ENCODE data around the gene LGALS1.

The LGALS1 gene

DNA sequence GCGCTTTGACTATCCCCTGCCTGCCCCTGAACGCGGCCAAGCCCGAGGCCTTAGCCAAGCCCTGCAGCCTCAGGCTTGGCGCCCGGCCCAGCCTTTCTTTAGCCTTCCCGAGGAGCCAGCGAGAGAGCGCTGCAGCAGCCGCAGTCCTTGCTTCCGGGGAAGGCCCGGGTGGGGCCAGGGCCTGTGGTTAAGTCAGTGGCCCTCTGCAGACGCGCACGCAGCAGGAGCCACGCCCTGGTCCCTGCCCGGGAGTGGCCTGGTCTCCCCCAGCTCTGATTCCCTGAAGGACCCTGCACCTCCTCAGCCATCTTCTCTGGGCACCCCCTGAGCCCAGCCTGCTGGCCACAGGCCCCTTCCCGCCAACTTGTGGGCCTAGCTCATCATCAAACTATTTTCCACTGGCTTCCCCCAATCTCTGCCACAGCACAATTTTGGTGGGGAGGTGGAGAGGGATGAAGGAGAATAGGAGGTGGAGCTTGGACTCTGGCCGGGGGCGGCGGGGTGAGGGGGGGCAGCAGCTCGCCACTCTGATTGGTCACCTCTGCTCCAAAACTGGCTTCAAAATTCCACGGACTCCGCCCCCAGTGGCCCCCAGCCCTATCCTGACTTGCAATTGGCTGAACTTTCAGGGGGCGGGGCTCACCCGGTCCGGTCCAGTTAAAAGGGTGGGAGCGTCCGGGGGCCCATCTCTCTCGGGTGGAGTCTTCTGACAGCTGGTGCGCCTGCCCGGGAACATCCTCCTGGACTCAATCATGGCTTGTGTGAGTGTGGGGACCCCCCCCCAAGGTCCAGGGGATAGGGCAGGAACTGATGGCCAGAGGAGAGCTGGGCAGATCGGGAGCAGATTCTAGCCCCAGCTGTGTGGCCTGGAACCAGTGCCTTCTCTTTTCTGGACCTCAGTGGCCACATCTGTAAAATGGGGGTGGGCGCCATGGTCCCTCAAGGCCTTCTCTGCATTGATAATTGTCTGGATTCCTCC, at the start of gene LGALS1:
Gene LGALS1 (plus strand): TSS at position 686 of the 979 bp plus-strand sequence. CDS start 67 bp downstream, at position 753.
- peak; percentile 97 for DNase-seq (ENCODE audit: low read depth)

DNA sequence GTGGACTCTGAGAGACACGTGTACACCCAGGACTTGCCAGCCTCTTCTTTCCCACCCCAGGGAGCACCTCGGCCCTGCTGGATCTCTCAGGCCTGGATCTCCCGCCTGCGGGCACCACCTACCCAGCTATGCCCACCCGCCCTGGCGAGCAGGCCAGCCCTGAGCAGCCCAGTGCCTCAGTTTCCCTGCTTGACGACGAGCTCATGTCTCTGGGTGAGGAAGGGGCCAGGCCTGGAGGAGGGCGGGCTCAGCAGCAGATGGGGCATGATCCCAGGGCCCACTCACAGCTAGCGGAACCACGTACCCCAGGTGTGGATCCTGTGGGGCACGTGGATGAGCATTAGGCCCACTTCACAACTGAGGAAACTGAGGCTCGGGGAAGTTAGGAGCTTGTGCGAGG, 49.7 kb upstream of the LGALS1 start:
- DNase-seq (ENCODE audit: low read depth): no peak

DNA sequence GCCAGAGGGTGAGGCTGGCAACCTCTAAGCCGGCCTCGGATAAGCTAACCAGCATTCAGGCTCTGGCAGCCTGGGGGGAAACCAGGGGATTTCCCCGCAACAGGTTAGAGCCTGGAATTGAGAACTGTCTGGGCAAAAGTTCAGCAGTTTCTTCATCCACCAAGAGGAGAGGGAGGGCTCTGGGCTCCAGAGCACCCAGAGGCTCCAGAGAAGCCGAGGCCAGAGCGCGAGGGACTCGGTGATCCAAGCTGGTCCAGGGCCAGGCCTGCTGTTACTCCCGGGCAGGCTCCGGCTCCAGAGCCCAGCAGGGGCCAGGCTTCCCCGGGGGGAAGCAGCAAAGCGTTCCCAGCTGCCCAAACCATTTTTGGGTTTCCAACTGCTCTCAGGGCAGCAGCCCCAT, 49.3 kb upstream of the LGALS1 start:
- peak; percentile 67 for DNase-seq (ENCODE audit: low read depth)

DNA sequence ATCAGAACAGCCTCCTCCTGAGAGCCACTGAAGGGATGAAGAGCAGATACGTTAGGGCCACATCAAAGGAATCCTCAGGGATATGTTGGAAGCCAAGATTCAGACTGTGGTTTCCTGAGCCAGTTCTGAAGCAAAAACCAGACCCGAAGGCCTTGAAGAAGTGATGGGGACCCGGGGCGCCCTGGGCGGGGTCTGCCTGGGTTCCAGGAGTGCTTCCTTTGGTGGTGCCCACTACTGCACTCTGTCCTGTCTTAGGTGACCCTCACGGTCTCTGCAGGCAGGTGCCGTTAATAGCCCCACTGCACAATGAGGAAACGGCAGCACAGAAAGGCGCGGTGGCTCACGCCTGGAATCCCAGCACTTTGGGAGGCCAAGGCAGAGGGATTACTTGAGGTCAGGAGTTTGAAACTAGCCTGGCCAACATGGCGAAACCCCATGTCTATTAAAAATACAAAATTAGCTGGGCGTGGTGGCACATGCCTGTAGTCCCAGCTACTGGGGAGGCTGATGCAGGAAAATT, 48.8 kb upstream of the LGALS1 start:
- no peak for DNase-seq (ENCODE audit: low read depth)

GRCh38 chr22:37627121-37627520, 48.3 kb upstream of the LGALS1 start:
- no peak for DNase-seq (ENCODE audit: low read depth)

- no peak for DNase-seq (ENCODE audit: low read depth)
Measured at GRCh38 chr22:37627545-37627944, 47.9 kb upstream of the LGALS1 start.

DNA sequence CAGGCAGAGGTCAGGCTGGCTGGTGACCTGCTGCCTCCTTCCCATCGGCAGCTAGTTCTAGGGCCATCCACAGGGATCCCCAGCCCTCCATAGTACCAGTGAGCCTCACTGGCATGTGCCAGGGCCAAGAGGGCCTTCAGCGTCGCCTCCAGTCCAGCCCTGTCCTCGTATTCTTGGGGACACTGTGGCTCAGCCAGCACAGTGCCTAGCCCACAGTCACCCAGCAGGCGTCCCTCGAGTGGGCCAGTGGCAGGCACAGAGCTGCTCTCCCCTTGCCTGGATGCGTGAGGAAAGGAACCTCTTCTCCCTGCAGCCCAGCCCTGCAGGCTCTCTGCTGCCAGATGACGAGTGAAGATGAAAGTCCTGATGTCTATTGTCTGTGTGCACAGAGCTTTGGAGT, 46.6 kb upstream of the LGALS1 start:
- DNase-seq (ENCODE audit: low read depth): no peak

GRCh38 chr22:37629928-37630327, 45.5 kb upstream of the LGALS1 start:
- no peak for DNase-seq (ENCODE audit: low read depth)

- no peak for DNase-seq (ENCODE audit: low read depth)
Measured at GRCh38 chr22:37630839-37631435, 44.5 kb upstream of the LGALS1 start.

- DNase-seq (ENCODE audit: low read depth): no peak
Measured at GRCh38 chr22:37631448-37632173, 43.8 kb upstream of the LGALS1 start.

DNA sequence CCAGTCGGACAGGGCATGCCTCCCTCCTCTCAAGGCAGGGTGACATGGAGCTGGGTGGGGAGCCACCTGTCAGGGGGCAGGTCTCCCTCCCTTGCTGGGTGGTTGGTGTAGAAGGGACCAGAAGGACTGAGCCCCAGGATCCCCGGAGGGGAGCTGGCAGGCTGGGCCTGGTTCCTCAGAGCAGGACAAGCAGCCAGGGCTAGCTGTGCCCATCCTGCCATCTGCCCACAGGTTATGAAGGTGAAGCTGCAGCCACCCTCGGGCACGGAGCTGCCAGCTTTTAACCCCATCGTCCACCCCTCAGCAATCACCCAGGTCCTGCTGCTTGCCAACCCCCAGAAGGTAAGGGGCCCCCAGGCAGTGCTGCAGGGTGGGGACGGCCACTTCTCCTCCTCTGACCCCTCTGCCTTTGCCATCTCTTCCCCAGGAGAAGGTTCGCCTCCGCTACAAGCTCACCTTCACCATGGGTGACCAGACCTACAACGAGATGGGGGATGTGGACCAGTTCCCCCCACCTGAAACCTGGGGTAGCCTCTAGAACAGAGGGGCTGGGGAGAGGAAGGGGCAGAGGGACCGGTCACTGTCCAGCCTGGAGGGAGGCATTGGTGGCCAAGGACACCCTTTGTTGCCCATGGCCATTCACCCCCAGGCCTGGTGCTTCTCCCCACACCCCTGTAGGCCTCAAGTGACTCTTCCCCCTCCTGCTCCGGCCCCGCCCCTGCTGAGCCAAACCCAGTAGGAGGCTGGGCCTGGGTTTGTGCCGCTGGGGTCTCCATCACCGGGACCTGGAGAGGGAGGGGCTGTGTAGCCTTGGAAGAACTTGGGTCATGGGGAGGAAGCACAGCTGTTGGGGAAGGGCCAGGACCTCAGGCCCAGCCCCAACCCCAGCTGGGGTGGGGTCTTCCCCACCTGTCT, 43.0 kb upstream of the LGALS1 start:
- DNase-seq (ENCODE audit: low read depth): no peak

- peak; percentile 52 for DNase-seq (ENCODE audit: low read depth)
Measured at GRCh38 chr22:37633089-37633624, 42.3 kb upstream of the LGALS1 start.

DNA sequence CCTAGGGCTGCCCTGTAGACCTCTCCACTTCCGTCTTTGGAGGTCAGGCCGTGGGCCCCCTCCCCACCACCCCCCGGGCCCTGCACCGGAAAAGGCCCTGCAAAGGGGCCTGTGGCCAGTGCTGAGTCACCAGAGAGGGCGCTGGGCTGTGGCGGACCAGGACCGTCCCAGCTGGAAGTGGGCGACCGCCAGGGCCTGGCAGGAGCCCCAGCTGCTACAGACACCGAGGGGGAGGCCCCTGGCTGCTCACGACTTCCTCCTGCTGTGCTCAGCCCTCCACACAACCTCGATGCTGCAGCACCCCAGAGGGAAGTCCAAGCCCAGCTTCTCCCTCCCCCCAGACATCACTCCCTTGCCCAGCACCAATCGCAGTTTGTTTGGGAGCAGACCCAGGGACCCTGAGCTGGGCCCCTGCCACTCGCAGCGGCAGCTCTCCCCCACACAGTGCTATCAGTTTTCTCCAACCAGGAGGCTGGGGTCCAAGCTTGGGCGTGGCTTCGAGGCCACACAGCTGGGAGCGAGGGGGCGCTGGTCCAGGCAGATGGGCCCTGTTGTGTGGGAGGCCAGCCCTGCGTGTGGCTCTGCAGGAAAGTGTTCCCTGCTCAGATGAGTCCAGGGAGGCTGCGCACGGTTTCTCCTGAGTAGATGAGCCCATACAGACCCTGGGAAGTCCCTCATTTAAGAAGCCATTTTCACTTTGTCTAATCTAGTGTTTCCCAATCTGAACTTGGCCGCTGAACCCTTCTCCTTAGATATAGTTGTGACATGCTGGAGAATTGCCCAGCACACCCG, 41.6 kb upstream of the LGALS1 start:
- DNase-seq (ENCODE audit: low read depth): peak; percentile 73

DNA sequence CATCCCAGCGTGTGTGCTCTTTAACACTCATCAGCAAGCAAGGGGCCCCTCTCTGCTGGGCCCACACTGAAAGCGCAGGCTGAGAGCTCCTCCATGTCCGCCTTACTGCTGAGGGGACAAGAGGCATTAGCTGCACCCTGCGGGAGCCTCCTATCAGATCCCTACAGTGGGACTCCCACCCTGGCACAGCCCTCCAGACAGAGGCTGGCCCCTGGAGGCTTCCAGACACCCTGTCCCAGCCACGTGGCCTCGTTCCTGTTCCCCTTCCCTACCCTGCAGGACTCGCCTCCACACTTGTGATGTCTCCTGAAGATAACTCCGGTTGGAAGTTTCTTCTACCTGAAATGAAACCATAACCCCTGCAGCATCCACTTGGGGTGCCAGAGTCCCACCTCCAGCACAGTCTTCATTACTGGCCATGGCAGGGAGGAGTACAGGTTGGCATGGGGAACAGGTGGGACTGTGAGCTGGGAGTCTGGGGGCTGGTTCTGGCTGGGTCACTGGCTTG, 41.0 kb upstream of the LGALS1 start:
- DNase-seq (ENCODE audit: low read depth): peak; percentile 25

GRCh38 chr22:37635157-37635556, 40.3 kb upstream of the LGALS1 start:
- no peak for DNase-seq (ENCODE audit: low read depth)

DNA sequence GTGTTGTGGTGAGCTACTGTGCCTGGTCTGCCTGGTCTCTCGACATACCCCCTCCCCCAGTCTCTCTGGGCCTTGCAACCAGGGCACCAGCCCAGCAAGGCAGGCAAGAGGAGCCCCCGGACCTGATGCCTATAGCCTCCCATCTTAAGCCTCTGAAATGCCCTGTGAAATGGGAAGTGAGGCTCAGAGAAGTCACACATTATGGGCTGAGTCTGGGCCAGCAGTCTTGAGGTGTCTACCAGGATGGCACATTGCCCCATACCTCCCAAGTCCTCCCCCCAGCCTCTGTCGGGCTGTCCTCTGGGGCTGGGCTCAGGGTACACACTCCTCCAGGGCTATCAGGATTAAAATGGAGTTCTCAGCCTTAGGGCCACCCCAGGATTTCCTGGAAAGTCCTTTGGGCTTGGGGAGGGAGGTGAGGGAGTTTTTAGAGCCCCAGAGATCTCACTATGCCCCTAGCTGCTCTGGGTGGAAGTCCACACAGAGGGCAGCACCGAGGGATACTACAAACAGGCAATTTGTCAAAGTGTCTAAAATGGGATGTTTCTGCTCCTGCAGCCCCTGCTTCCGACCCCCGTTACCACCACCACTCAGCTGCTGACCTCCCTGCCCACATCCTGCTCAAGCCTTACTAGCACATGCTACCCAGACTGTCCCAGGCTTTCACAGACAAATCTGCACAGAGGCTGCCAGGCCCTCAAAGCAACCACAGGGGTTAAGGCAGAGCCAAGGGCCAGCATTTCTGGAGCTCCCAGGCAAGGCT, 39.1 kb upstream of the LGALS1 start:
- peak; percentile 78 for DNase-seq (ENCODE audit: low read depth)

GRCh38 chr22:37636949-37637273, 38.5 kb upstream of the LGALS1 start:
- DNase-seq (ENCODE audit: low read depth): no peak

- DNase-seq (ENCODE audit: low read depth): no peak
Measured at GRCh38 chr22:37638391-37639069, 36.9 kb upstream of the LGALS1 start.
